Mesenchymal stem cell (in vitro differentiated cells and primary cell): ENCODE results near the gene HSDL1.

Experiments used
- DNase-seq: peaks from one replicate; pipeline ENCODE4 v3.0.0-alpha.2; 2013
- H2AFZ ChIP-seq: one replicate; pipeline ENCODE4 v1.6.1; 2013; ENCODE audit warnings: low read depth, mild to moderate bottlenecking, control low read depth, inconsistent platforms, low read length, moderate library complexity
- H2AK5ac ChIP-seq: 2 replicates; pipeline ENCODE4 v1.6.1; 2013; ENCODE audit warnings: low read length, moderate library complexity, mild to moderate bottlenecking, inconsistent platforms; ENCODE audit not compliant: severe bottlenecking
- H2BK120ac ChIP-seq: one replicate; pipeline ENCODE4 v1.6.1; 2013; ENCODE audit warnings: low read depth, mild to moderate bottlenecking, inconsistent platforms, low read length, moderate library complexity
- H2BK12ac ChIP-seq, 2 experiments: one replicate each; pipeline ENCODE4 v1.6.1; 2013; ENCODE audit warnings: inconsistent platforms in 2 of 2, low read length in 2 of 2, mild to moderate bottlenecking in 2 of 2, moderate library complexity in 2 of 2, control low read depth in 1 of 2
- H2BK15ac ChIP-seq: one replicate; pipeline ENCODE4 v1.6.1; 2013; ENCODE audit warnings: mild to moderate bottlenecking, low read depth, inconsistent platforms; ENCODE audit not compliant: poor library complexity, severe bottlenecking
- H2BK5ac ChIP-seq: 2 replicates; pipeline ENCODE4 v1.6.1; 2013; ENCODE audit warnings: low read depth, mild to moderate bottlenecking, low read length, control low read depth, inconsistent platforms; ENCODE audit not compliant: poor library complexity, severe bottlenecking
- H3K14ac ChIP-seq, 2 experiments: one replicate each; pipeline ENCODE4 v1.6.1; 2013; ENCODE audit warnings: inconsistent platforms in 2 of 2, low read length in 2 of 2, control low read depth in 1 of 2, mild to moderate bottlenecking in 1 of 2, moderate library complexity in 1 of 2
- H3K18ac ChIP-seq, 2 experiments: one replicate each; pipeline ENCODE4 v1.6.1; 2013; ENCODE audit warnings: inconsistent platforms in 2 of 2, low read length in 2 of 2, control low read depth in 1 of 2, low read depth in 1 of 2, mild to moderate bottlenecking in 1 of 2
- H3K23ac ChIP-seq, 2 experiments: one replicate each; pipeline ENCODE4 v1.6.1; 2013; ENCODE audit warnings: inconsistent platforms in 2 of 2, low read length in 2 of 2, mild to moderate bottlenecking in 2 of 2, moderate library complexity in 2 of 2, control low read depth in 1 of 2
- H3K27ac ChIP-seq: 2 replicates; pipeline ENCODE4 v1.5.1; 2013; ENCODE audit warnings: mild to moderate bottlenecking, moderate library complexity, low read length, control low read depth, inconsistent platforms; ENCODE audit not compliant: poor library complexity, severe bottlenecking
- H3K27me3 ChIP-seq, 2 experiments: 2 replicates each; pipeline versions ENCODE4 v1.6.1 to v1.7.0; 2013; ENCODE audit warnings: low read length in 2 of 2, mild to moderate bottlenecking in 2 of 2, moderate library complexity in 2 of 2, control low read depth in 1 of 2, inconsistent platforms in 1 of 2; ENCODE audit not compliant: control insufficient read depth in 1 of 2, insufficient read depth in 1 of 2
- H3K36me3 ChIP-seq, 2 experiments: 2 replicates each; pipeline versions ENCODE4 v1.6.1 to v1.7.0; 2013; ENCODE audit warnings: low read length in 2 of 2, control low read depth in 1 of 2, inconsistent platforms in 1 of 2, low read depth in 1 of 2, mild to moderate bottlenecking in 1 of 2; ENCODE audit not compliant: insufficient read depth in 2 of 2, control insufficient read depth in 1 of 2
- H3K4ac ChIP-seq, 2 experiments: one replicate each; pipeline ENCODE4 v1.6.1; 2013; ENCODE audit warnings: inconsistent platforms in 2 of 2, low read length in 2 of 2, mild to moderate bottlenecking in 2 of 2, moderate library complexity in 2 of 2, control low read depth in 1 of 2, low read depth in 1 of 2
- H3K4me1 ChIP-seq: 2 replicates; pipeline ENCODE4 v1.6.1; 2013; ENCODE audit warnings: low read depth, low read length, control low read depth; ENCODE audit not compliant: control insufficient read depth, insufficient read depth
- H3K4me2 ChIP-seq: 2 replicates; pipeline ENCODE4 v1.6.1; 2013; ENCODE audit warnings: low read length, mild to moderate bottlenecking, inconsistent platforms; ENCODE audit not compliant: poor library complexity, severe bottlenecking
- H3K4me3 ChIP-seq, 2 experiments: 2 replicates each; pipeline versions ENCODE4 v1.5.1 to v1.7.0; 2013; ENCODE audit warnings: low read length in 2 of 2, mild to moderate bottlenecking in 2 of 2, control low read depth in 1 of 2, low read depth in 1 of 2; ENCODE audit not compliant: insufficient read depth in 1 of 2
- H3K79me1 ChIP-seq: replicated peaks from 2 replicates; pipeline ENCODE4 v1.6.1; 2013; ENCODE audit warnings: mild to moderate bottlenecking, control low read depth, low read length, inconsistent platforms; ENCODE audit not compliant: poor library complexity, severe bottlenecking
- H3K9ac ChIP-seq: 2 replicates; pipeline ENCODE4 v1.7.0; 2013; ENCODE audit warnings: mild to moderate bottlenecking, low read length, moderate library complexity
- H3K9me3 ChIP-seq: 2 replicates; pipeline ENCODE4 v1.7.0; 2013; ENCODE audit warnings: mild to moderate bottlenecking, low read length; ENCODE audit not compliant: control insufficient read depth
- H4K8ac ChIP-seq: one replicate; pipeline ENCODE4 v1.6.1; 2013; ENCODE audit warnings: inconsistent platforms, mild to moderate bottlenecking, low read length, moderate library complexity
- H4K91ac ChIP-seq: one replicate; pipeline ENCODE4 v1.6.1; 2013; ENCODE audit warnings: mild to moderate bottlenecking, low read length, inconsistent platforms
- WGBS: methylation state at CpG from one replicate; pipeline ENCODE4 v1.1.7; 2013; ENCODE audit warnings: mixed read lengths; 5-methylcytosine and 5-hydroxymethylcytosine counted together

HSDL1 gene

DNA sequence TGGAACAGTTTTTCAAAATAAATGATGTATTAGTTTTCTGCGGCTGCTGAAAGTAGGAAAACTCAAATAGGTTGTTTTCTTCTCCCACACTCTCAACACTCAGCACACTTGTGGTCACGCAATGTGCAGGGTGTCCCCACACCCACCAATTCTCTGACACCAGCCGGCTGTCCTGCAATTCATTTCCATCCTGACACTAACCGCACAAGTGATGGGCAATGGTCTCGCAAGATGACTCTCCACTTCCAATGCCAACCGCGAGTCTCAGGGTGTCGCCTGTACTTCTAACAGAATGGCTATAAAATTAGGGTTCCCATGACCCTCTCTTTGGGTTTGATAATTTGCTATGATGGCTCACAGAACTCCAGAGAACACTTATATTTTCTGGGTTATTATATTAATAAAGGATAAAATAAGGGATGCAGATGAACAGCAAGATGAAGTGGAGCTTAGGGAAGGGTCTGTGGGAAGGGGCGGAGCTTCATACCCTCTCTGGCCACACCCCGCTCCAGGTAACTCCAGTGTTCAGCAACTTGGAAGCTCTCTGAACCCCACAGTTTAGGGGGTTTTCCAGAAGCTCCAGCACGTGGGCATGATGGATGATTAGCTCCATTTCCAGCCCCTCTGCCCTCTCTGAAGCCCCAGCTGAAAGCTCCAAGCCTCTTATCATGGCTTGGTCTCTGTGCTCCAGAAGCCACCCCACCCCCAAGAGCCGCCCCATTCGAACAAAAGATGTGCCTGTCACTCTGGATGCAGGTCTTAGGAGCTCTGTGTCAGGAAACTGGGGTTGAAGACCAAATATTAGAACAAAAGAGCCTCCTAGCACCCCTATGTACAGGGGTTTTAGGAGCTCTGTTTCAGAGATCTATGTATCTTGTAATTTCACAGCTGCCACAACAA, 22.1 kb upstream of the HSDL1 start:
- no peaks in the 10 kb centered on the region for H3K36me3 ChIP-seq
- H3K4me1 ChIP-seq: no peaks in the 10 kb centered on the region
- no peak overlapping the region for H4K8ac ChIP-seq
- DNase-seq: no peak
- no peak overlapping the region for H3K18ac ChIP-seq
- no peak overlapping the region for H2BK5ac ChIP-seq
- H3K27me3 ChIP-seq: peaks cover 38 to 65% of the 10 kb centered on the region in 2 experiments
- H2BK120ac ChIP-seq: no peak overlapping the region
- no peak overlapping the region for H3K4ac ChIP-seq
- H2AFZ ChIP-seq: no peak overlapping the region
- no peak overlapping the region for H3K27ac ChIP-seq
- no peak overlapping the region for H2BK15ac ChIP-seq
- no peaks in the 10 kb centered on the region for H3K9me3 ChIP-seq
- H3K4me3 ChIP-seq: no peak overlapping the region
- H2AK5ac ChIP-seq: no peak overlapping the region
- no peak overlapping the region for H3K14ac ChIP-seq
- no peak overlapping the region for H4K91ac ChIP-seq
- H2BK12ac ChIP-seq: no peak overlapping the region
- no peak overlapping the region for H3K23ac ChIP-seq
- no peak overlapping the region for H3K9ac ChIP-seq
- no peak overlapping the region for H3K4me2 ChIP-seq
- no peaks in the 10 kb centered on the region for H3K79me1 ChIP-seq
- WGBS: 69% methylated on average over 13 of the region's 13 CpGs

DNA sequence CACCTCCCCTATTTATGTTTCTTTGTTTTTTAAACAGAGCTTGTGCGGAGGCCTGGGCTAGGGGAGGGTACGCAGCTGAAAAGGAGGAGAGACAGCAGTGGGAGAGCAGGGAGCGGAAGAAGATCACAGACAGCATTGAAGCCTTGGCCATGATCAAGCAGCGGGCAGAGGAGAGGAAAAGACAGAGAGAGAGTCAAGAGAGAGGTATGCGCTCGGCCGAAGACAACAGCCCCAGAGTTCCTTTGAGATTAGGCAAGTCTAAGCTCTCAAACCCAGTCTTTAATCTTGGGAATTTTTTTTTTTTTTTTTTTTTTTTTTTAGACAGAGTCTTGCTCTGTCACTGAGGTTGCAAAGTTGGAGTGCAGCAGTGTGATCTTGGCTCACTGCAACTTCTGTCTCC, 20.8 kb upstream of the HSDL1 start:
- 92% methylated on average over 6 of the region's 7 CpGs for WGBS
- H3K23ac ChIP-seq: no peak overlapping the region
- H2BK12ac ChIP-seq: no peak overlapping the region
- H3K4ac ChIP-seq: no peak overlapping the region
- H4K91ac ChIP-seq: no peak overlapping the region
- H3K18ac ChIP-seq: no peak overlapping the region
- H2AK5ac ChIP-seq: no peak overlapping the region
- no peak overlapping the region for H2BK5ac ChIP-seq
- H3K4me2 ChIP-seq: no peak overlapping the region
- H2BK120ac ChIP-seq: no peak overlapping the region
- H3K36me3 ChIP-seq: no peaks in the 10 kb centered on the region
- no peak overlapping the region for H4K8ac ChIP-seq
- no peak overlapping the region for H3K27ac ChIP-seq
- no peak overlapping the region for H3K14ac ChIP-seq
- no peaks in the 10 kb centered on the region for H3K79me1 ChIP-seq
- no peak overlapping the region for H3K9ac ChIP-seq
- no peak overlapping the region for H2AFZ ChIP-seq
- peaks cover 42 to 70% of the 10 kb centered on the region in 2 experiments for H3K27me3 ChIP-seq
- DNase-seq: no peak
- no peaks in the 10 kb centered on the region for H3K9me3 ChIP-seq
- H3K4me1 ChIP-seq: peaks cover 4% of the 10 kb centered on the region
- H2BK15ac ChIP-seq: no peak overlapping the region
- H3K4me3 ChIP-seq: no peak overlapping the region

DNA sequence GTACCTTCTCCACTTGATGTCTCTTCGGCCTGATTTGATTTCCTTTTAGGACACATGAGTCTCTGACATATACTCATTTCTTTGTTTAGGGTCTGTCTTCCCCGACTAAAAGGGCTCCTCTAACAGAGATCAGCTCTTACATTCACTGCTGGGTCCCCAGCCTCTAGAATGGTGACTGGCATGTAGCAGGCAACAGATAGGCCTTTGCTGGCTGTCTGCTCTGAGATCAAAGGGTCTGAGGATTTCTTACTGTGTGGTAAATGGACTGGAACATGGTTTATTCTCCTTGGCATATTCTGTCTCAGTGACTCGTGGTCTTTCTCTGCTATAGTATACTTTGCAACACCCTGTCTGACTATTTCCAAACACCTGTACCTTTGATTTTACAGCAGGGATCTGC, 16.8 kb upstream of the HSDL1 start:
- no peak for DNase-seq
- no peaks in the 10 kb centered on the region for H3K79me1 ChIP-seq
- H3K4ac ChIP-seq: no peak overlapping the region
- no peaks in the 10 kb centered on the region for H3K9me3 ChIP-seq
- H2AK5ac ChIP-seq: no peak overlapping the region
- no peak overlapping the region for H2AFZ ChIP-seq
- no peak overlapping the region for H2BK12ac ChIP-seq
- H3K23ac ChIP-seq: no peak overlapping the region
- no peak overlapping the region for H3K4me2 ChIP-seq
- no peak overlapping the region for H3K18ac ChIP-seq
- 76% methylated on average over 3 of the region's 3 CpGs for WGBS
- H3K9ac ChIP-seq: no peak overlapping the region
- H2BK15ac ChIP-seq: no peak overlapping the region
- H3K27me3 ChIP-seq: peaks cover 44 to 77% of the 10 kb centered on the region in 2 experiments
- no peak overlapping the region for H2BK120ac ChIP-seq
- no peak overlapping the region for H3K27ac ChIP-seq
- H2BK5ac ChIP-seq: no peak overlapping the region
- no peak overlapping the region for H3K14ac ChIP-seq
- H4K8ac ChIP-seq: no peak overlapping the region
- no peak overlapping the region for H4K91ac ChIP-seq
- no peak overlapping the region for H3K4me3 ChIP-seq
- H3K4me1 ChIP-seq: peaks cover 4% of the 10 kb centered on the region
- no peaks in the 10 kb centered on the region for H3K36me3 ChIP-seq

DNA sequence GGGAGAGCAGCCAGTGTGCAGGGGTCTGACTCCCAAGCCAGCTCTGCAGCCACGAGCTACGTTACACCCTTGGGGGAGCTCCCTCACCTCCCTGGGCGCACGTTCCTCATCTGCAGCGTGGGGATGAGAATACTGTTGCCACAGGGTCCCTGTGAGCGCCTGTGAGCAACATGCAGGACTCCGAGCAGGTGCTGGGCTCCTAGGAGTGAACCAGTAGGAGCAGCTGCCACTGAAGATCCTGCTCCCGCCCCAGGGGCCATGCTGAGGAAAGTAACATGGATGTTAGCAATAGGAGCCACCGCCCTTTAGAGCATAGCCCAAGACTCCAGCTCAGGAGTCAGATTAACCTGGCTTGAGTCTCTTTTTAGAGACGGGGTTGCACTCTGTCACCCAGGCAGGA, 16.1 kb upstream of the HSDL1 start:
- Histone ChIP-seq H3K27me3 (peaks cover 36 to 74% of the 10 kb centered on the region in 2 experiments), H2BK12ac (no peak overlapping the region), H3K4me1 (peaks cover 6% of the 10 kb centered on the region), H3K27ac (no peak overlapping the region), H3K9ac (no peak overlapping the region), H3K14ac (no peak overlapping the region), H3K9me3 (no peaks in the 10 kb centered on the region), H3K4me3 (no peak overlapping the region), H3K36me3 (no peaks in the 10 kb centered on the region), H3K4ac (no peak overlapping the region), H2AK5ac (no peak overlapping the region), H2BK5ac (no peak overlapping the region), H2BK15ac (no peak overlapping the region), H2BK120ac (no peak overlapping the region), H3K18ac (no peak overlapping the region), H2AFZ (no peak overlapping the region), H3K79me1 (no peaks in the 10 kb centered on the region), H3K23ac (no peak overlapping the region), H4K8ac (no peak overlapping the region), H3K4me2 (no peak overlapping the region), H4K91ac (no peak overlapping the region)
- DNase-seq: no peak
- 83% methylated on average over 10 of the region's 10 CpGs for WGBS
